ENCODE results near the gene AKIRIN2. TPM values are rescaled to one million over a fixed set of nuclear protein-coding genes. Genes with fewer than 3 reads are reported as not detected.
"Not testable (repeated sequence)": the region's sequence is repeated elsewhere in the genome, so short reads cannot be mapped to it uniquely, and the experiment has no call there.

AKIRIN2 gene
- total and polyA plus RNA-seq, 4 donors = 20.9 to 63.1 (median 50.3) TPM

GRCh38 chr6:87698547-87699006, 3.5 kb downstream of the AKIRIN2 start:
- WGBS, 2 donors = 0 to 9% methylated on average over 2 of the region's 2 CpGs

GRCh38 chr6:87697581-87698546, 4.2 kb downstream of the AKIRIN2 start:
- no peak overlapping the region for H3K27ac ChIP-seq (ENCODE audit: low read depth in 1 of 2, low read length in 1 of 2)
- peaks cover 0 to 5% (median 0%) of the 10 kb centered on the region in 4 donors for H3K36me3 ChIP-seq (ENCODE audit: control insufficient read depth in 4 of 4, insufficient read depth in 4 of 4, low read length in 4 of 4)
- TF ChIP-seq, protein P1, sequence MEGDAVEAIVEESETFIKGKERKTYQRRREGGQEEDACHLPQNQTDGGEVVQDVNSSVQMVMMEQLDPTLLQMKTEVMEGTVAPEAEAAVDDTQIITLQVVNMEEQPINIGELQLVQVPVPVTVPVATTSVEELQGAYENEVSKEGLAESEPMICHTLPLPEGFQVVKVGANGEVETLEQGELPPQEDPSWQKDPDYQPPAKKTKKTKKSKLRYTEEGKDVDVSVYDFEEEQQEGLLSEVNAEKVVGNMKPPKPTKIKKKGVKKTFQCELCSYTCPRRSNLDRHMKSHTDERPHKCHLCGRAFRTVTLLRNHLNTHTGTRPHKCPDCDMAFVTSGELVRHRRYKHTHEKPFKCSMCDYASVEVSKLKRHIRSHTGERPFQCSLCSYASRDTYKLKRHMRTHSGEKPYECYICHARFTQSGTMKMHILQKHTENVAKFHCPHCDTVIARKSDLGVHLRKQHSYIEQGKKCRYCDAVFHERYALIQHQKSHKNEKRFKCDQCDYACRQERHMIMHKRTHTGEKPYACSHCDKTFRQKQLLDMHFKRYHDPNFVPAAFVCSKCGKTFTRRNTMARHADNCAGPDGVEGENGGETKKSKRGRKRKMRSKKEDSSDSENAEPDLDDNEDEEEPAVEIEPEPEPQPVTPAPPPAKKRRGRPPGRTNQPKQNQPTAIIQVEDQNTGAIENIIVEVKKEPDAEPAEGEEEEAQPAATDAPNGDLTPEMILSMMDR (IDR thresholded peaks at IDR 0.05; ENCODE audit: control extremely low read depth, extremely low read depth) = no peak
- peaks cover 3 to 33% (median 8%) of the 10 kb centered on the region in 5 donors for H3K4me1 ChIP-seq (ENCODE audit: control insufficient read depth in 5 of 5, insufficient read depth in 5 of 5, low read length in 5 of 5)
- H3K4me3 ChIP-seq = no peak overlapping the region
- DNase-seq = peak in 2 of 3 donors; percentile 75 to 80
- no peak for ATAC-seq (ENCODE audit: insufficient read depth, low FRiP score)
- no peak overlapping the region for H3K9ac ChIP-seq (ENCODE audit: insufficient read depth in 1 of 2, low read length in 2 of 2)
- no peaks in the 10 kb centered on the region for H3K27me3 ChIP-seq (ENCODE audit: control insufficient read depth in 3 of 3, insufficient read depth in 3 of 3, low read length in 2 of 3)
- H3K9me3 ChIP-seq (ENCODE audit: control insufficient read depth in 4 of 4, insufficient read depth in 3 of 4, low read length in 3 of 4) = no peaks in the 10 kb centered on the region
- 37 to 40% methylated on average over 8 of the region's 8 CpGs for WGBS, 2 donors

More at GRCh38 chr6:87698547-87699006, 3.5 kb downstream of the AKIRIN2 start:
- peak in 2 of 3 donors; percentile 25 to 38 for DNase-seq
- H3K9ac ChIP-seq (ENCODE audit: insufficient read depth in 1 of 2, low read length in 2 of 2) = peak overlapping the region in 1 of 2 donors; percentile 97
- H3K27me3 ChIP-seq (ENCODE audit: control insufficient read depth in 3 of 3, insufficient read depth in 3 of 3, low read length in 2 of 3) = no peaks in the 10 kb centered on the region
- TF ChIP-seq, protein P1 (IDR thresholded peaks at IDR 0.05; ENCODE audit: control extremely low read depth, extremely low read depth) = no peak
- H3K27ac ChIP-seq (ENCODE audit: low read depth in 1 of 2, low read length in 1 of 2) = peak overlapping the region in 1 of 2 donors; percentile 27
- no peak overlapping the region for H3K4me3 ChIP-seq
- H3K9me3 ChIP-seq (ENCODE audit: control insufficient read depth in 4 of 4, insufficient read depth in 3 of 4, low read length in 3 of 4) = no peaks in the 10 kb centered on the region
- ATAC-seq (ENCODE audit: insufficient read depth, low FRiP score) = no peak
- peaks cover 3 to 33% (median 8%) of the 10 kb centered on the region in 5 donors for H3K4me1 ChIP-seq (ENCODE audit: control insufficient read depth in 5 of 5, insufficient read depth in 5 of 5, low read length in 5 of 5)
- H3K36me3 ChIP-seq (ENCODE audit: control insufficient read depth in 4 of 4, insufficient read depth in 4 of 4, low read length in 4 of 4) = peaks cover 0 to 5% (median 0%) of the 10 kb centered on the region in 4 donors

DNA sequence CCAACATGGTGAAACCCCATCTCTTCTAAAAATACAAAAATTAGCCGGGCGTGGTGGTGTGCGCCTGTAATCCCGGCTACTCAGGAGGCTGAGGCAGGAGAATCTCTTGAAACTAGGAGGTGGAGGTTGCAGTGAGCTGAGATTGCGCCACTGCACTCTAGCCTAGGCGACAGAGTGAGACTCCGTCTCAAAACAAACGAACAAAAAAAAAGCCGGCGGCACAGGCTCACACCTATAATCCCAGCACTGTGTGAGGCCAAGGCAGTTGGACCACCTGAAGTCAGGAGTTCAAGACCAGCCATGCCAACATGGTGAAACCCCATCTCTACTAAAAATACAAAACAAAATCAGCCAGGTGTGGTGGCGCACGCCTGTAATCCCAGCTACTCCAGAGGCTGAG, 5.2 kb downstream of the AKIRIN2 start:
- H3K4me3 ChIP-seq; H3K27ac ChIP-seq (ENCODE audit: low read depth in 1 of 2, low read length in 1 of 2); H3K9me3 ChIP-seq (ENCODE audit: control insufficient read depth in 4 of 4, insufficient read depth in 3 of 4, low read length in 3 of 4); ATAC-seq (ENCODE audit: insufficient read depth, low FRiP score); H3K9ac ChIP-seq (ENCODE audit: insufficient read depth in 1 of 2, low read length in 2 of 2); DNase-seq; H3K27me3 ChIP-seq (ENCODE audit: control insufficient read depth in 3 of 3, insufficient read depth in 3 of 3, low read length in 2 of 3); H3K36me3 ChIP-seq (ENCODE audit: control insufficient read depth in 4 of 4, insufficient read depth in 4 of 4, low read length in 4 of 4): not testable (repeated sequence)
- 89% methylated on average over 12 of the region's 12 CpGs for WGBS, 2 donors
- peaks cover 3 to 37% (median 9%) of the 10 kb centered on the region in 5 donors for H3K4me1 ChIP-seq (ENCODE audit: control insufficient read depth in 5 of 5, insufficient read depth in 5 of 5, low read length in 5 of 5)

DNA sequence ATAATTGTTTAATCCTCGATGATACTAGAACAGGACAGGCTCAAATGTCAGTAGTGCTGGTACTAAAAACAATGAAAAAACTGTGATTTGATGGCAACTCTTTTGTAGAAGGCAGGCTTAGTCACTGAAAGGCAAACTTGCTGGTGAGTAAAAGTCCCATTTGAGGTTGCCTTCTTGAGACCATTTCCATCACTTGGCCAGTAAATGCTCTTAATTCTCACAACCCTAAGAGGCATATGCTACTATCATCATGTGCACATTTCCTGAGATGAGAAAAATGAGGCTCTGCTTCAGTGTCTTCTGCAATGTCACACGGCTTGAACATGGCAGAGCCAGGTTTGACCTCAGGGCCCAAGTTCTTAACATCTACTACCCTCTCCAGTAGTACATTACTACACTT, 9.9 kb downstream of the AKIRIN2 start:
- DNase-seq (no peak), ATAC-seq (ENCODE audit: insufficient read depth, low FRiP score) (no peak)
- TF ChIP-seq, protein P1 (IDR thresholded peaks at IDR 0.05; ENCODE audit: control extremely low read depth, extremely low read depth) = no peak
- Histone ChIP-seq H3K9me3 (ENCODE audit: control insufficient read depth in 4 of 4, insufficient read depth in 3 of 4, low read length in 3 of 4) (no peaks in the 10 kb centered on the region), H3K4me3 (no peak overlapping the region), H3K27me3 (ENCODE audit: control insufficient read depth in 3 of 3, insufficient read depth in 3 of 3, low read length in 2 of 3) (no peaks in the 10 kb centered on the region), H3K9ac (ENCODE audit: insufficient read depth in 1 of 2, low read length in 2 of 2) (no peak overlapping the region), H3K36me3 (ENCODE audit: control insufficient read depth in 4 of 4, insufficient read depth in 4 of 4, low read length in 4 of 4) (peaks cover 0 to 1% (median 0%) of the 10 kb centered on the region in 4 donors), H3K27ac (ENCODE audit: low read depth in 1 of 2, low read length in 1 of 2) (no peak overlapping the region), H3K4me1 (ENCODE audit: control insufficient read depth in 5 of 5, insufficient read depth in 5 of 5, low read length in 5 of 5) (peaks cover 3 to 28% (median 14%) of the 10 kb centered on the region in 5 donors)
- WGBS, 2 donors = 71 to 72% methylated on average over 2 of the region's 2 CpGs
